Measurements from ENCODE around the gene ERCC8.
A peak's percentile ranks its signal among the peaks of the same experiment; 100 is the strongest.

Gene ERCC8

GRCh38 chr5:60945813-60946187 is 930 bp upstream of the ERCC8 start:
- no peaks in the 10 kb centered on the region for H3K27me3 ChIP-seq (ENCODE audit: insufficient read depth, low read length, poor library complexity)
- H3K9ac ChIP-seq (ENCODE audit: low read depth, low read length) = peak overlapping the region; percentile 63
- TF ChIP-seq EZH2 (IDR thresholded peaks at IDR 0.05; ENCODE audit: borderline replicate concordance, low read depth, low read length, severe bottlenecking) = no peak
- no peak for TF ChIP-seq CTCF (IDR thresholded peaks at IDR 0.05; ENCODE audit: borderline replicate concordance, extremely low read depth, low read length, poor library complexity, severe bottlenecking)
- H3K36me3 ChIP-seq (ENCODE audit: insufficient read depth, low read length) = no peaks in the 10 kb centered on the region
- peaks cover 36% of the 10 kb centered on the region for H3K4me1 ChIP-seq (ENCODE audit: insufficient read depth, low read length)
- peak overlapping the region; percentile 97 for H2AFZ ChIP-seq (ENCODE audit: low read depth, low read length)
- ATAC-seq (ENCODE audit: insufficient read depth, low read depth) (peak; percentile 29), DNase-seq (no peak)
- no peaks in the 10 kb centered on the region for H3K9me3 ChIP-seq (ENCODE audit: insufficient read depth, low read length, severe bottlenecking)
- no peaks in the 10 kb centered on the region; the same call in 1 of the 2 replicates for H4K20me1 ChIP-seq (ENCODE audit: insufficient read depth, low read length)
- H3K4me3 ChIP-seq (ENCODE audit: low read depth in 1 of 2, low read length in 2 of 2) = peak overlapping the region; percentile 76 to 98; a peak in 3 of 4 replicates
- H3K79me2 ChIP-seq (ENCODE audit: insufficient read depth, low read length) = peaks cover 69% of the 10 kb centered on the region
- H3K4me2 ChIP-seq (ENCODE audit: insufficient read depth, low read length) = peak overlapping the region; percentile 76
- peak overlapping the region; percentile 82 for H3K27ac ChIP-seq (ENCODE audit: low read length)

GRCh38 chr5:60943624-60944023 is 1.2 kb downstream of the ERCC8 start:
- no peak for TF ChIP-seq CTCF (IDR thresholded peaks at IDR 0.05; ENCODE audit: borderline replicate concordance, extremely low read depth, low read length, poor library complexity, severe bottlenecking)
- TF ChIP-seq EZH2 (IDR thresholded peaks at IDR 0.05; ENCODE audit: borderline replicate concordance, low read depth, low read length, severe bottlenecking) = no peak
- Histone ChIP-seq H4K20me1 (ENCODE audit: insufficient read depth, low read length) (no peaks in the 10 kb centered on the region; the same call in 1 of the 2 replicates), H3K27ac (ENCODE audit: low read length) (no peak overlapping the region; the same call in 1 of the 2 replicates), H3K79me2 (ENCODE audit: insufficient read depth, low read length) (peaks cover 81% of the 10 kb centered on the region), H3K9me3 (ENCODE audit: insufficient read depth, low read length, severe bottlenecking) (no peaks in the 10 kb centered on the region), H2AFZ (ENCODE audit: low read depth, low read length) (no peak overlapping the region), H3K4me2 (ENCODE audit: insufficient read depth, low read length) (peak overlapping the region; percentile 76), H3K36me3 (ENCODE audit: insufficient read depth, low read length) (no peaks in the 10 kb centered on the region), H3K27me3 (ENCODE audit: insufficient read depth, low read length, poor library complexity) (no peaks in the 10 kb centered on the region), H3K9ac (ENCODE audit: low read depth, low read length) (peak overlapping the region; percentile 43), H3K4me1 (ENCODE audit: insufficient read depth, low read length) (peaks cover 36% of the 10 kb centered on the region), H3K4me3 (ENCODE audit: low read depth in 1 of 2, low read length in 2 of 2) (peak overlapping the region in 1 of 2 experiments; percentile 98; a peak in 3 of 4 replicates)
- ATAC-seq (ENCODE audit: insufficient read depth, low read depth) = no peak
- DNase-seq = no peak

GRCh38 chr5:60929024-60929423 is 15.8 kb downstream of the ERCC8 start:
- DNase-seq (no peak), ATAC-seq (ENCODE audit: insufficient read depth, low read depth) (no peak)
- TF ChIP-seq EZH2 (IDR thresholded peaks at IDR 0.05; ENCODE audit: borderline replicate concordance, low read depth, low read length, severe bottlenecking) (no peak), CTCF (IDR thresholded peaks at IDR 0.05; ENCODE audit: borderline replicate concordance, extremely low read depth, low read length, poor library complexity, severe bottlenecking) (peak; percentile 40)
- H3K4me1 ChIP-seq (ENCODE audit: insufficient read depth, low read length) = no peaks in the 10 kb centered on the region
- peaks cover 2% of the 10 kb centered on the region; the same call in 1 of the 2 replicates for H3K79me2 ChIP-seq (ENCODE audit: insufficient read depth, low read length)
- no peak overlapping the region for H3K9ac ChIP-seq (ENCODE audit: low read depth, low read length)
- no peak overlapping the region for H3K27ac ChIP-seq (ENCODE audit: low read length)
- H4K20me1 ChIP-seq (ENCODE audit: insufficient read depth, low read length) = no peaks in the 10 kb centered on the region
- H3K9me3 ChIP-seq (ENCODE audit: insufficient read depth, low read length, severe bottlenecking) = no peaks in the 10 kb centered on the region
- H2AFZ ChIP-seq (ENCODE audit: low read depth, low read length) = no peak overlapping the region
- no peaks in the 10 kb centered on the region for H3K27me3 ChIP-seq (ENCODE audit: insufficient read depth, low read length, poor library complexity)
- no peak overlapping the region for H3K4me3 ChIP-seq (ENCODE audit: low read depth in 1 of 2, low read length in 2 of 2)
- H3K4me2 ChIP-seq (ENCODE audit: insufficient read depth, low read length) = no peak overlapping the region
- H3K36me3 ChIP-seq (ENCODE audit: insufficient read depth, low read length) = peaks cover 27% of the 10 kb centered on the region

All from DND-41 (cell line).